HPDE6-E6E7 (cell line): ENCODE results near the gene HRAS.

Source experiments
- DNase-seq: peaks from one replicate; pipeline ENCODE4 v3.0.0; 2011; ENCODE audit warnings: missing footprints; ENCODE audit errors: extremely low spot score

Gene HRAS

DNA sequence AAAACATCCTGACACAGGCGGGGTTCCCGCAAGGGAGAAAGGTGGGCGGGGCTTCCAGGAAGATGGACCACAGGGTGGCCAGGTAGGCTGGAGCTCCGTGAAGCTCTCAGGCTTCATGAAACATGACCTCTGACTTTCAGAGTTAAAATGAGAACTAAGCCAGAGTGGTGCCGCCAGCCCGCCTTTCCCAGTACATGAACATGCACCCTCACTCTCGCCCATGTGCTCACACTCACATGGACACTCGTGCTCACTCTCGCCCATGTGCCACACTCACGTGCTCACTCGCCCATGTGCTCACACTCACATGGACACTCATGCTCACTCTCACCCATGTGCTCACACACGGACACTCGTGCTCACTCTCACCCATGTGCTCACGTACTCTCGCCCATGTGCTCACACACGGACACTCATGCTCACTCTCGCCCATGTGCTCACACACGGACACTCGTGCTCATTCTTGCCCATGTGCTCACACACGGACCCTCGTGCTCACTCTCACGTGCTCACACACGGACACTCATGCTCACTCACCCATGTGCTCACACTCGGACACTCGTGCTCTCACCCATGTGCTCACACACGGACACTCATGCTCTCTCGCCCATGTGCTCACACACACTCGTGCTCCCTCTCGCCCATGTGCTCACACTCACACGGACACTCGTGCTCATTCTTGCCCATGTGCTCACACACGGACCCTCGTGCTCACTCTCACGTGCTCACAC lies 38.4 kb downstream of the HRAS start:
- DNase-seq, result no peak

- DNase-seq, result no peak
These were observed 39.8 kb downstream of the HRAS start for GRCh38 chr11:495537-495931.

- DNase-seq, result no peak
These were observed 40.4 kb downstream of the HRAS start for GRCh38 chr11:494761-495536.

GRCh38 chr11:492427-493226 lies 42.7 kb downstream of the HRAS start:
- DNase-seq, result no peak

- DNase-seq, result no peak
These were observed 44.0 kb downstream of the HRAS start for GRCh38 chr11:491358-491757.

DNA sequence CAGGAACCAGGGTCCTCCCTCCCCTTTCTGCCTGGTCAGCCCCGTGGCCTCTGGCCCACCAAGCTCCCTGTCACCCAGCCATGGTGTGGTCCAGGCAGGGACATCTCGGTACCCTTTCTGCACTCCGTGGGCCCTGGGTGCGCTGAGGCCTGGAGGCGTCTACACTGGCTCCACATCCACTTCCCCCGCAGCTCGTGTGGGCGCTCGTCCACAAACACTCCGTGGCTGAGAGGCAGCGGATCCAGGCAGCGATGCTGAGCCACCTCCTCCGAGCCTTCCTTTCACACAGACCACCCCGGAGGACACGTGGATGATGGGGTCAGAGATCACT lies 44.5 kb downstream of the HRAS start:
- no peak for DNase-seq

GRCh38 chr11:490186-490929 lies 45.0 kb downstream of the HRAS start:
- DNase-seq, result no peak

DNA sequence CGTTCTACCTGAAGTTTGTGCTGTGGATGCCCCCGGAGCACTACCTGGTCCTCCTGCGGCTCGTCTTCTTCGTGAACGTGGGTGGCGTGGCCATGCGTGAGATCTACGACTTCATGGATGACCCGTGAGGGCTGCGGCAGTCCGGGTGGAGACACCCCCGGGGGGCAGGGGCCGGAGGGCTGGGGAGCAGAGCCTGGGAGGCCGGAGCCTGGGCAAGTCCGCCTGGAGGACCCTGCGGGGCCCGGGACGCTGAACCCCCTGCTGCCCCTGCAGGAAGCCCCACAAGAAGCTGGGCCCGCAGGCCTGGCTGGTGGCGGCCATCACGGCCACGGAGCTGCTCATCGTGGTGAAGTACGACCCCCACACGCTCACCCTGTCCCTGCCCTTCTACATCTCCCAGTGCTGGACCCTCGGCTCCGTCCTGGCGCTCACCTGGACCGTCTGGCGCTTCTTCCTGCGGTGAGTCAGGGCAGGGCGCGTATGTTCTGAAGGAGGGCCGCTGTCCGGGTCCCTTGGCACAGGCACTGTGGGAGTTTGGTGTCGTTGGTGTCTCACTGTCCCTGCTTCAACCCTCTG lies 45.7 kb downstream of the HRAS start:
- no peak for DNase-seq

- DNase-seq, result no peak
These were observed 46.4 kb downstream of the HRAS start for GRCh38 chr11:488992-489391.

- DNase-seq, result no peak
These were observed 46.8 kb downstream of the HRAS start for GRCh38 chr11:488579-488978.

DNA sequence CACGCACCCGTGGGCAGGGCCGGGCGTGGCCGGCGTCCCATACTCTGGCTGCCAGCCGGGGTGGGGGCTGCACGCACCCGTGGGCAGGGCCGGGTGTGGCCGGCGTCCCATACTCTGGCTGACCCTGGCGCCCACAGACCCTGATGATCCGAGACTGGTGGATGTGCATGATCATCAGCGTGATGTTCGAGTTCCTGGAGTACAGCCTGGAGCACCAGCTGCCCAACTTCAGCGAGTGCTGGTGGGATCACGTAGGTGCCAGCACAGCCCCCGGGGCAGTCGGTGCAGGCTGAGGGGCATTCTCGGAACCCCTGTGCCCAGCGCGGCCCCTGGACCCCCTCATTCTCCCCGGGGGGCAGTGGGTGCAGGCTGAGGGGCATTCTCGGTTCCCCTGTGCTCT lies 47.3 kb downstream of the HRAS start:
- no peak for DNase-seq

GRCh38 chr11:487571-488021 lies 47.8 kb downstream of the HRAS start:
- no peak for DNase-seq

DNA sequence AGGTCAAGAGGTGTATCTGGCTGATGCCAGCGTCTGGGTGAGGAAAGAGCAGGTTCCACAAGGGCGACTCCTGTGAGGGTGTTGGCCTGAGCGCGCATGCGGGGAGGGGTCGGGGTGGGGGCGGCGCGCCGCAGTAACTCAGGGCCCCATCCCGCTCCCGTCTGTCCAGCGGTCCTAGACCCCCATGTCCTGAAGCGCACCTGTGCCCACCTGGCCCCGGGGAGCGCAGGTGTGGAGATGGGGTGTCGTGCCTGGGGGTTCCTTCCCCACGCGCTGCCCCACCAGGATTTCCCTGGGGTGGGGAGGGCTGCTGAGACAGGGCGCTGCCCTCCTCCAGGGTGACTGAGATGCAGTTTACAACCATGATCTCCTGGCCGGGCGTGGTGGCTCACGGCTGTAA lies 49.2 kb downstream of the HRAS start:
- DNase-seq, result no peak

DNA sequence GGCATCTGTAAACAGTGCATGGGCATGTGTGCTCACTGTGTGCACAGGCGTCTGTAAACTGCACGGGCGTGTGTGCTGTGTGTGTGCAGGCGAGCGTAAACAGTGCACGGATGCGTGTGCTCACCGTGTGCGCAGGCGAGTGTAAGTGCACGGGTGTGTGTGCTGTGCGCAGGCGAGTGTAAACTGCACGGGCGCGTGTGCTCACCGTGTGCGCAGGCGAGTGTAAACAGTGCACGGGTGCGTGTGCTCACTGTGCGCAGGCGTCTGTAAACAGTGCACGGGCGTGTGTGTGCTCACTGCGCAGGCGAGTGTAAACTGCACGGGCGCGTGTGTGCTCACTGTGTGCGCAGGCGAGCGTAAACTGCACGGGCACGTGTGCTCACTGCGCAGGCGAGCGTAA lies 50.8 kb downstream of the HRAS start:
- no peak for DNase-seq
